Astrocyte of the cerebellum (primary cell): ENCODE results near the gene ARID3B.

Experiments
- DNase-seq: peaks from one replicate; pipeline ENCODE4 v3.0.0-alpha.2; 2011; ENCODE audit warnings: low read depth
- H3K4me3 ChIP-seq: 2 replicates; pipeline ENCODE4 v1.5.1; 2011; ENCODE audit warnings: mild to moderate bottlenecking, low read depth, low read length, moderate library complexity
- in situ Hi-C: cut with HindIII; loops from 2 replicates; pipeline ENCODE4 v1.10.0; 2017; ENCODE audit warnings: low sequenced_read_pairs
- TF ChIP-seq, protein P1 (sequence below): IDR thresholded peaks from 2 replicates; pipeline ENCODE4 v1.5.1; 2012; ENCODE audit warnings: low read length, low read depth, moderate library complexity, mild to moderate bottlenecking; ENCODE audit errors: missing control alignments

The ARID3B gene

GRCh38 chr15:74540761-74541493 lies at the start of gene ARID3B:
TSS of gene ARID3B (plus strand) at chr15:74541220. CDS start at chr15:74543937, 2,717 bp downstream.
- peak within 1 kb of the TSS; percentile 81 for H3K4me3 ChIP-seq
- TF ChIP-seq, protein P1, sequence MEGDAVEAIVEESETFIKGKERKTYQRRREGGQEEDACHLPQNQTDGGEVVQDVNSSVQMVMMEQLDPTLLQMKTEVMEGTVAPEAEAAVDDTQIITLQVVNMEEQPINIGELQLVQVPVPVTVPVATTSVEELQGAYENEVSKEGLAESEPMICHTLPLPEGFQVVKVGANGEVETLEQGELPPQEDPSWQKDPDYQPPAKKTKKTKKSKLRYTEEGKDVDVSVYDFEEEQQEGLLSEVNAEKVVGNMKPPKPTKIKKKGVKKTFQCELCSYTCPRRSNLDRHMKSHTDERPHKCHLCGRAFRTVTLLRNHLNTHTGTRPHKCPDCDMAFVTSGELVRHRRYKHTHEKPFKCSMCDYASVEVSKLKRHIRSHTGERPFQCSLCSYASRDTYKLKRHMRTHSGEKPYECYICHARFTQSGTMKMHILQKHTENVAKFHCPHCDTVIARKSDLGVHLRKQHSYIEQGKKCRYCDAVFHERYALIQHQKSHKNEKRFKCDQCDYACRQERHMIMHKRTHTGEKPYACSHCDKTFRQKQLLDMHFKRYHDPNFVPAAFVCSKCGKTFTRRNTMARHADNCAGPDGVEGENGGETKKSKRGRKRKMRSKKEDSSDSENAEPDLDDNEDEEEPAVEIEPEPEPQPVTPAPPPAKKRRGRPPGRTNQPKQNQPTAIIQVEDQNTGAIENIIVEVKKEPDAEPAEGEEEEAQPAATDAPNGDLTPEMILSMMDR, result no peak
- in situ Hi-C loops, result no loop called here
- peak; percentile 91 for DNase-seq

DNA sequence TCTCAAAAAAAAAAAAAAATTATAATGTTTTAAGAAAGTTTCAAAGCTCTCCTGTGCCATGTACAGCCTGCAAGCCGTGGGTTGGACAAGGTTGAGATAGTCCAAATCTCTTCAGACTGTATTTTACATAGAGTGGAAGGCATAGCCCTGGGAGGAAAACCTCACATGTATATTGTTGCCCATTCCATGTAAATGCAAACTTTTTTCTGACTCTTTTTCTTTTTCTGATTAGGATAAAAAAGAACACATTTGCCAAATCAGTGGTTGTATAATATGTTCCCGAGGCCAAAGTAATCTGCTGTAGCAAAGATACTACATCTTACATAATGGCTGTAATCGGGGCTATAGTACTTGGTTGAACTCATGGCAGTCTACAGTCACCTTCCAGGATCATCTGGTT lies 44.4 kb upstream of the ARID3B start:
- H3K4me3 ChIP-seq, result no peak overlapping the region
- in situ Hi-C loops, result no loop called here
- DNase-seq, result no peak
- TF ChIP-seq, protein P1, result no peak

- no peak for DNase-seq
- TF ChIP-seq, protein P1, result no peak
- no peak overlapping the region for H3K4me3 ChIP-seq
- in situ Hi-C loops, result no loop called here
Observed at GRCh38 chr15:74497584-74497983, 43.4 kb upstream of the ARID3B start.

GRCh38 chr15:74499366-74499765 lies 41.7 kb upstream of the ARID3B start:
- DNase-seq, result no peak
- TF ChIP-seq, protein P1, result no peak
- H3K4me3 ChIP-seq, result no peak overlapping the region
- in situ Hi-C loops, result no loop called here

DNA sequence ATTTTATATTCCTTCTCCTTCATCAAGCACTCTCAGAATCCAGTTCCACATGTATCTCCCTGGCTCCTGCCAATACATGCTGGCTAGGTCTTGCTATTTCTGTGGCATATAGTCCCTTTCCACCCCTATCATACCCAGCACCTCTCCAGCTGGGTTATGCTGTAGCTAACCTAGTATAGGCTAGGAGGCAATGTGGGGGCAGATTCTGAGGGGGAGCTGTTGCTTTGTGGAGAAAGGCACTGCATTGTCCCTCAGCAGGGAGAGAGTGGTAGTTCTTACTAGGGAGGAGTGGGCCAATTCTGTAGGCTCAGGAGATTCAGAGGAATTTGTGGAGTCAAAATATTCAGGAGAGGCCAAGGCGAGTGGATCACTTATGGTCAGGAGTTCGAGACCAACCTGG lies 40.6 kb upstream of the ARID3B start:
- H3K4me3 ChIP-seq, result no peak overlapping the region
- DNase-seq, result no peak
- in situ Hi-C loops, result no loop called here
- TF ChIP-seq, protein P1, result no peak

DNA sequence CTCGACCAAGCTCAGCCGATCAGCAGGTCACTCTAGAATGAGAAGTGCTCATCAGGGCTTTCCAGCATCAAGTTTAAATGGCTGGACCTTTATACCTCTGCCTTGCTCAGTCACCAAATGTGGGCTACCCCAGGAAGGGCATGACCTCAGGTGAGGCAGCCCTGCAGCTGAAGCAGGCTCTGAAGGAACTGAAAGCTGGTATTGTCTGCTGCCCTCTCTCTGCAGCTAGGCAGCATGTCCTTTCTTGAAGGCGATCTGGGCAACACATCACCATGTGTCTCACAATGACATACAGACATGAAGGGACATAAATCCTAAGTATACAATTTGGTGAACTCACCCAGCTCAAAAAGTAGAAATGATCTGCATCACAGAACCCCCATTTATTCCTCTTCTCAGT lies 38.7 kb upstream of the ARID3B start:
- no peak overlapping the region for H3K4me3 ChIP-seq
- DNase-seq, result no peak
- in situ Hi-C loops, result no loop called here
- TF ChIP-seq, protein P1, result no peak
